WERI-Rb-1 (cell line): ENCODE measurements around the gene WDR44.

Source experiments
- DNase-seq: peaks from one replicate; pipeline ENCODE4 v3.0.0-alpha.2; 2020
- H3K27ac ChIP-seq: fragments of 250-450 bp; sonication (Bioruptor Pico); 2 replicates; pipeline ENCODE4 v1.5.1; 2020; ENCODE audit warnings: mild to moderate bottlenecking, moderate library complexity
- H3K27me3 ChIP-seq: fragments of 250-450 bp; sonication (Bioruptor Pico); 2 replicates; pipeline ENCODE4 v1.5.1; 2021; ENCODE audit warnings: mild to moderate bottlenecking, low read depth, moderate library complexity; ENCODE audit not compliant: insufficient read depth, severe bottlenecking
- H3K36me3 ChIP-seq: fragments of 250-450 bp; sonication (Bioruptor Pico); 2 replicates; pipeline ENCODE4 v1.5.1; 2020; ENCODE audit warnings: mild to moderate bottlenecking, moderate library complexity
- H3K4me3 ChIP-seq: 2 replicates; pipeline ENCODE4 v1.5.1; 2011; ENCODE audit warnings: low read depth, mild to moderate bottlenecking, control low read depth, low read length
- H3K9me3 ChIP-seq: fragments of 250-450 bp; sonication (Bioruptor Pico); 2 replicates; pipeline ENCODE4 v1.5.1; 2021; ENCODE audit warnings: mild to moderate bottlenecking, moderate library complexity; ENCODE audit not compliant: severe bottlenecking
- CTCF ChIP-seq: IDR thresholded peaks from 2 replicates; pipeline ENCODE4 v1.5.1; 2011; ENCODE audit warnings: low read depth, mild to moderate bottlenecking, control low read depth, inconsistent platforms, low read length

Gene WDR44

GRCh38 chrX:118364261-118364660 lies 18.4 kb downstream of the WDR44 start:
- no peaks in the 10 kb centered on the region for H3K27me3 ChIP-seq
- no peaks in the 10 kb centered on the region for H3K36me3 ChIP-seq
- H3K4me3 ChIP-seq = no peak overlapping the region
- H3K9me3 ChIP-seq = no peaks in the 10 kb centered on the region
- DNase-seq = no peak
- no peak for TF ChIP-seq CTCF
- no peak overlapping the region for H3K27ac ChIP-seq

GRCh38 chrX:118367338-118367737 lies 21.4 kb downstream of the WDR44 start:
- H3K36me3 ChIP-seq = no peaks in the 10 kb centered on the region
- no peak overlapping the region for H3K27ac ChIP-seq
- H3K27me3 ChIP-seq = no peaks in the 10 kb centered on the region
- H3K9me3 ChIP-seq = no peaks in the 10 kb centered on the region
- TF ChIP-seq CTCF = no peak
- DNase-seq = no peak
- H3K4me3 ChIP-seq = no peak overlapping the region

GRCh38 chrX:118368398-118368797 lies 22.5 kb downstream of the WDR44 start:
- Histone ChIP-seq H3K27me3 (no peaks in the 10 kb centered on the region), H3K36me3 (no peaks in the 10 kb centered on the region), H3K9me3 (no peaks in the 10 kb centered on the region), H3K4me3 (no peak overlapping the region), H3K27ac (no peak overlapping the region)
- TF ChIP-seq CTCF = no peak
- DNase-seq = no peak

- H3K4me3 ChIP-seq = no peak overlapping the region
- TF ChIP-seq CTCF = no peak
- H3K36me3 ChIP-seq = no peaks in the 10 kb centered on the region
- DNase-seq = no peak
- no peaks in the 10 kb centered on the region for H3K9me3 ChIP-seq
- no peaks in the 10 kb centered on the region for H3K27me3 ChIP-seq
- no peak overlapping the region for H3K27ac ChIP-seq
Observed at GRCh38 chrX:118370921-118371624, 25.2 kb downstream of the WDR44 start.

DNA sequence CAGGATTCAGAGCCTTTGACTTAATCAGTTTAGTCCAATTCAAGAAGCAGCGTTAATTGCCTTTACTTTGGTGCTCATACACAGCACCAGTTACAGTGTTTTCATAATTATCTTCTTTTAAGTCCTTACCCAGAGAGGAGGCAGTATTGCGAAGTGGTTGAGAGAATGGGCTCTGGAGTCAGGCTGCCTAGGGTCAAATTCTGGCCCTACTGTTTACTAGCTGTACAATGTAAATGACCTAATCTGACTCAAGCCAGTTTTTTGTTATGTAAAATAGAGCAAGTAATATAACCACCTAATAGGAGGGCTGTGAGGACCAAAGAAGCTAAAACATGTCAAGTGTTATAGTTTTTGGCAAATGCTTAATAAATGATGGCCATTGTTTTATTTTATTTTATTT lies 27.6 kb downstream of the WDR44 start:
- H3K9me3 ChIP-seq = no peaks in the 10 kb centered on the region
- H3K36me3 ChIP-seq = no peaks in the 10 kb centered on the region
- no peaks in the 10 kb centered on the region for H3K27me3 ChIP-seq
- TF ChIP-seq CTCF = no peak
- H3K27ac ChIP-seq = no peak overlapping the region
- no peak overlapping the region for H3K4me3 ChIP-seq
- no peak for DNase-seq

DNA sequence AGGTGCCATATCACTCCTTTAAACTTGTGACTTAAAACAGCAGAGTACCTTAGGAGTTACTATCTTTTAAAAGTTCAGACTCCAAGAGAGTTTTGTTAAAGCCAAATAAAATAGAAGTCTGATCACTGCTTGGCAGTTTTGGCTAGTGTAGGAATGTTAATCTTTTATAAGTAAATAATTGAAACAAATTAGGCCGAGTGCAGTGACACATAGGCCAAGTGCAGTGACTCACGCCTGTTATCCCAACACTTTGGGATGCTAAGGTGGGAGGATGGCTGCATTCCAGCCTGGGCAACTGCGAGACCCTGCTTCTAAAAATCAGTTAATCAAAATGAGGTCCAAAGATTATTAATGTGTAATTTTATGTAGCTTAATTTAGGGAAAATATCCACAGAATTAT lies 37.2 kb downstream of the WDR44 start:
- Histone ChIP-seq H3K27me3 (no peaks in the 10 kb centered on the region), H3K36me3 (no peaks in the 10 kb centered on the region), H3K9me3 (no peaks in the 10 kb centered on the region), H3K4me3 (no peak overlapping the region), H3K27ac (no peak overlapping the region)
- DNase-seq = no peak
- no peak for TF ChIP-seq CTCF
